ENCODE data around the gene TAB2. TPM values are rescaled to one million over a fixed set of nuclear protein-coding genes. Genes with fewer than 3 reads are reported as not detected.

Gene TAB2
- total and polyA plus RNA-seq, 2 donors (not counting 3 experiments of a cell fraction or from before 2014, with no cell fraction given) = 26.0 to 37.4 TPM

GRCh38 chr6:149306967-149307366 is 10.5 kb upstream of the TAB2 start:
- DNase-seq (ENCODE audit: low read depth, low spot score) = no peak
- no peaks in the 10 kb centered on the region for H3K9me1 ChIP-seq (replicated peaks; ENCODE audit: control insufficient read depth, extremely low read depth, insufficient read depth, low read length)
- no TSS peak for BruUV-seq (replicated peaks)
- TF ChIP-seq CTCF (IDR thresholded peaks at IDR 0.05; ENCODE audit: extremely low read depth in 1 of 2, insufficient read depth in 1 of 2, low read depth in 1 of 2, low read length in 2 of 2) (no peak), FOS (IDR thresholded peaks at IDR 0.05; ENCODE audit: borderline replicate concordance, insufficient read depth, low read length) (no peak), MYC (IDR thresholded peaks at IDR 0.05; ENCODE audit: low read depth, low read length) (no peak), POLR2A (IDR thresholded peaks at IDR 0.05; ENCODE audit: low read depth, low read length) (no peak), GATA2 (IDR thresholded peaks at IDR 0.05; ENCODE audit: insufficient read depth, insufficient read length, low read depth, low read length) (no peak), JUN (IDR thresholded peaks at IDR 0.05; ENCODE audit: borderline replicate concordance, insufficient read depth, insufficient read length, low read depth) (no peak), EZH2 (IDR thresholded peaks at IDR 0.05; ENCODE audit: borderline replicate concordance, low read depth, low read length, severe bottlenecking) (no peak), MAX (IDR thresholded peaks at IDR 0.05; ENCODE audit: insufficient read depth, insufficient read length) (no peak), POLR2AphosphoS5 (IDR thresholded peaks at IDR 0.05; ENCODE audit: insufficient read depth, low read depth, low read length) (no peak)
- CTCF ChIA-PET = no interaction called here
- dilution Hi-C loops (cut with MboI; ENCODE audit: extremely low pct_ligation_motif_present, low sequenced_read_pairs) (no loop called here), intact Hi-C loops (cut with micrococcal nuclease) (no loop called here)
- H3K9me3 ChIP-seq (replicated peaks; ENCODE audit: control insufficient read depth, insufficient read depth, low read length) = no peaks in the 10 kb centered on the region
- no peaks in the 10 kb centered on the region for H3K79me2 ChIP-seq (ENCODE audit: control insufficient read depth, insufficient read depth, low read length)
- no peak overlapping the region for H3K27ac ChIP-seq (ENCODE audit: insufficient read depth, low read depth, low read length)
- no peak overlapping the region for H3K4me3 ChIP-seq (replicated peaks in 1 of 3; ENCODE audit: insufficient read depth in 1 of 3, low read depth in 1 of 3, low read length in 3 of 3)
- H3K4me1 ChIP-seq (ENCODE audit: control insufficient read depth, extremely low read depth, insufficient read depth, low read length) = no peaks in the 10 kb centered on the region
- peaks cover 16% of the 10 kb centered on the region in 2 experiments for H3K27me3 ChIP-seq (ENCODE audit: control insufficient read depth in 2 of 2, insufficient read depth in 2 of 2, low read length in 2 of 2)
- POLR2A ChIA-PET = no interaction called here
- H3K9ac ChIP-seq (replicated peaks; ENCODE audit: extremely low read depth, insufficient read depth, low read length) = no peak overlapping the region
- H2AFZ ChIP-seq (ENCODE audit: low read depth, low read length) = no peak overlapping the region
- no peak overlapping the region for H3K4me2 ChIP-seq (ENCODE audit: insufficient read depth, low read length)
- FAIRE-seq = no peak
- no peaks in the 10 kb centered on the region for H4K20me1 ChIP-seq (replicated peaks; ENCODE audit: control insufficient read depth, extremely low read depth, insufficient read depth, low read length)
- H3K36me3 ChIP-seq (ENCODE audit: control insufficient read depth in 2 of 2, extremely low read depth in 1 of 2, insufficient read depth in 2 of 2, low read length in 2 of 2) = no peaks in the 10 kb centered on the region

Measured in endothelial cell of umbilical vein (primary cell).